GM21367 (cell line): ENCODE data around the gene OAS1.

Source experiments
- ATAC-seq: cut with Tn5 transposase; IDR thresholded peaks from one replicate; pipeline ENCODE4 v1.9.1; 2021; ENCODE audit not compliant: unreplicated experiment

Gene OAS1

GRCh38 chr12:112964067-112964670 is 57.4 kb downstream of the OAS1 start:
- no peak for ATAC-seq

DNA sequence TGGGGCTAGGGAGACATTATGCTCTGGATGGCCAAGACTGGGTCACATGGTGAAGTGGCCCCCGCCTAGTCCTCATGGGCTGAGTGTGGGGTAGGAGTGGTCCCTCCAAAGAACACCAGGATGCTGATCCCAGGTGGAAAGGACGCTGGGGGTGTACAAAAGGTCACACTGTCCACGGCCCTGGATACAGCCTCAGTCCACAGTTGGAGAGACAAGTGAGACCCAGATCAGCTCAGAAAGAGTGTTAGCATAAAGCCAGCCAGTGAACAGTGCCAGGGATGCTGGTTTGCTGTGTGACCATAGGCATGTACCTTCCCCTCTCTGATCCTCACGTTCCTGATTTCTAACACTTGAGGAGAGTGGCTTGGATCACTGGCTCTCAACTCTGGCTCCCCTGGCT is 58.2 kb downstream of the OAS1 start:
- no peak for ATAC-seq

- no peak for ATAC-seq
These were observed 58.9 kb downstream of the OAS1 start for GRCh38 chr12:112965643-112966042.

DNA sequence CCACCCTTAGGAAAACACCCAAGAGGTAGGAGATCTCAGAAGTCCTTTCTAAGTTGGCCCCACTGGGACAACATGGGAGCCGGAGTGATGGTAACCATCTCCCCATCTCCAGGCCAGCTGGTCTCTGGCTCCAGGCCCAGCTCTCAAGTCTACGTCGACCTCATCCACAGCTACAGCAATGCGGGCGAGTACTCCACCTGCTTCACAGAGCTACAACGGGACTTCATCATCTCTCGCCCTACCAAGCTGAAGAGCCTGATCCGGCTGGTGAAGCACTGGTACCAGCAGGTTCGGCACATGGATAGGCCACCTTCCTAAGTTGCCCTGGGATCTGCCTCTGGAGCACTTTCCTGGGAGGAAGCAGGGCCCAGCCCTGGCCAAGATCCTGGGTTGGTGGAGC is 60.5 kb downstream of the OAS1 start:
- no peak for ATAC-seq

DNA sequence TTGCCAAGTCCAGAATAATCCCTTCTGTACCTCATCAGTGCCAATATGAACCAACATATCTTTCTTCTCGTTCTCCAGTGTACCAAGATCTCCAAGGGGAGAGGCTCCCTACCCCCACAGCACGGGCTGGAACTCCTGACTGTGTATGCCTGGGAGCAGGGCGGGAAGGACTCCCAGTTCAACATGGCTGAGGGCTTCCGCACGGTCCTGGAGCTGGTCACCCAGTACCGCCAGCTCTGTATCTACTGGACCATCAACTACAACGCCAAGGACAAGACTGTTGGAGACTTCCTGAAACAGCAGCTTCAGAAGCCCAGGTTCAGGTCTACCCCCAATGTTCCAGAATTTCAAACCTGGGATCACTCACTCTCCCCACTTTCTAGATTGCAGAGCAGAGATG is 61.1 kb downstream of the OAS1 start:
- no peak for ATAC-seq
